ENCODE measurements around the gene JAG2.

Gene JAG2

GRCh38 chr14:105155071-105155651 is 13.4 kb downstream of the JAG2 start:
- no peak for TF ChIP-seq OSR1 (CRISPR knock-in tag; IDR thresholded peaks at IDR 0.05)
- TF ChIP-seq ZNF8 (CRISPR knock-in tag; IDR thresholded peaks at IDR 0.05), result no peak
- no peak for ATAC-seq

GRCh38 chr14:105154476-105154871 is 14.1 kb downstream of the JAG2 start:
- TF ChIP-seq CREB5 (CRISPR knock-in tag; IDR thresholded peaks at IDR 0.05; ENCODE audit: low read depth), result no peak
- no peak for TF ChIP-seq ZNF565 (CRISPR knock-in tag; conservative IDR thresholded peaks at IDR 0.05; ENCODE audit: low read depth)
- no peak for TF ChIP-seq ISL1 (CRISPR knock-in tag; IDR thresholded peaks at IDR 0.05)
- TF ChIP-seq CSDC2 (CRISPR knock-in tag; IDR thresholded peaks at IDR 0.05), result no peak
- no peak for TF ChIP-seq ARNTL (CRISPR knock-in tag; IDR thresholded peaks at IDR 0.05; ENCODE audit: borderline replicate concordance, low read depth)
- no peak for TF ChIP-seq ZNF8 (CRISPR knock-in tag; IDR thresholded peaks at IDR 0.05)
- ATAC-seq, result 0 out of 3 replicates have a peak, but pooled peaks have one; percentile 6

- TF ChIP-seq CSDC2 (CRISPR knock-in tag; IDR thresholded peaks at IDR 0.05) (no peak), BACH2 (CRISPR knock-in tag; IDR thresholded peaks at IDR 0.05; ENCODE audit: borderline replicate concordance) (no peak), CREB5 (CRISPR knock-in tag; IDR thresholded peaks at IDR 0.05; ENCODE audit: low read depth) (no peak), ARNTL (CRISPR knock-in tag; IDR thresholded peaks at IDR 0.05; ENCODE audit: borderline replicate concordance, low read depth) (no peak), ZC3H10 (CRISPR knock-in tag; IDR thresholded peaks at IDR 0.05) (no peak)
- no peak for ATAC-seq
Observed at GRCh38 chr14:105153739-105154475, 14.7 kb downstream of the JAG2 start.

- no peak for ATAC-seq
- TF ChIP-seq ISL1 (CRISPR knock-in tag; IDR thresholded peaks at IDR 0.05), result no peak
- no peak for TF ChIP-seq CSDC2 (CRISPR knock-in tag; IDR thresholded peaks at IDR 0.05)
- TF ChIP-seq TOX (CRISPR knock-in tag; IDR thresholded peaks at IDR 0.05; ENCODE audit: borderline replicate concordance), result no peak
- no peak for TF ChIP-seq ZNF8 (CRISPR knock-in tag; IDR thresholded peaks at IDR 0.05)
- no peak for TF ChIP-seq ARNTL (CRISPR knock-in tag; IDR thresholded peaks at IDR 0.05; ENCODE audit: borderline replicate concordance, low read depth)
- no peak for TF ChIP-seq GLIS3 (CRISPR knock-in tag; IDR thresholded peaks at IDR 0.05)
- no peak for TF ChIP-seq SNAI2 (CRISPR knock-in tag; IDR thresholded peaks at IDR 0.05)
- no peak for TF ChIP-seq CSRNP3 (CRISPR knock-in tag; IDR thresholded peaks at IDR 0.05)
- no peak for TF ChIP-seq ZNF70 (CRISPR knock-in tag; IDR thresholded peaks at IDR 0.05)
- no peak for TF ChIP-seq ESRRG (CRISPR knock-in tag; IDR thresholded peaks at IDR 0.05)
Observed at GRCh38 chr14:105153331-105153731, 15.2 kb downstream of the JAG2 start.

- ATAC-seq, result no peak
- TF ChIP-seq PPARA (CRISPR knock-in tag; IDR thresholded peaks at IDR 0.05; ENCODE audit: borderline replicate concordance), result no peak
- TF ChIP-seq ARNTL (CRISPR knock-in tag; IDR thresholded peaks at IDR 0.05; ENCODE audit: borderline replicate concordance, low read depth), result no peak
- TF ChIP-seq POU6F1 (CRISPR knock-in tag; IDR thresholded peaks at IDR 0.05; ENCODE audit: borderline replicate concordance, low read depth), result no peak
- TF ChIP-seq ISL1 (CRISPR knock-in tag; IDR thresholded peaks at IDR 0.05), result no peak
- TF ChIP-seq GLIS3 (CRISPR knock-in tag; IDR thresholded peaks at IDR 0.05), result no peak
- no peak for TF ChIP-seq ZFP30 (CRISPR knock-in tag; IDR thresholded peaks at IDR 0.05)
- TF ChIP-seq ZNF8 (CRISPR knock-in tag; IDR thresholded peaks at IDR 0.05), result no peak
- TF ChIP-seq CSDC2 (CRISPR knock-in tag; IDR thresholded peaks at IDR 0.05), result no peak
- no peak for TF ChIP-seq ZNF565 (CRISPR knock-in tag; conservative IDR thresholded peaks at IDR 0.05; ENCODE audit: low read depth)
- TF ChIP-seq ZC3H10 (CRISPR knock-in tag; IDR thresholded peaks at IDR 0.05), result no peak
- no peak for TF ChIP-seq TCF4 (CRISPR knock-in tag; IDR thresholded peaks at IDR 0.05; ENCODE audit: borderline replicate concordance)
- no peak for TF ChIP-seq CSRNP3 (CRISPR knock-in tag; IDR thresholded peaks at IDR 0.05)
- TF ChIP-seq SNAI2 (CRISPR knock-in tag; IDR thresholded peaks at IDR 0.05), result no peak
- no peak for TF ChIP-seq PATZ1 (CRISPR knock-in tag; IDR thresholded peaks at IDR 0.05; ENCODE audit: borderline replicate concordance)
- TF ChIP-seq ESRRG (CRISPR knock-in tag; IDR thresholded peaks at IDR 0.05), result no peak
- no peak for TF ChIP-seq RARB (CRISPR knock-in tag; IDR thresholded peaks at IDR 0.05)
Observed at GRCh38 chr14:105152794-105153241, 15.8 kb downstream of the JAG2 start.
